H9 (cell line): ENCODE results near the gene MED13L. TPM values are rescaled to one million over a fixed set of nuclear protein-coding genes. Genes with fewer than 3 reads are reported as not detected.

Experiments used
- DNase-seq: peaks from one replicate; pipeline ENCODE4 v3.0.0-alpha.2; 2017
- H2AFZ ChIP-seq: one replicate; pipeline ENCODE4 v1.6.1; 2013; ENCODE audit warnings: mild to moderate bottlenecking, low read length, control low read depth, moderate library complexity
- H2AK5ac ChIP-seq: 2 replicates; pipeline ENCODE4 v1.6.1; 2013; ENCODE audit warnings: low read length, control low read depth, mixed read lengths; ENCODE audit not compliant: insufficient read length
- H2BK120ac ChIP-seq: one replicate; pipeline ENCODE4 v1.6.1; 2013; ENCODE audit warnings: low read depth, mild to moderate bottlenecking, low read length, control low read depth, inconsistent platforms; ENCODE audit not compliant: poor library complexity, severe bottlenecking
- H2BK12ac ChIP-seq: 2 replicates; pipeline ENCODE4 v1.6.1; 2013; ENCODE audit warnings: low read length, control low read depth, mixed read lengths, low read depth; ENCODE audit not compliant: insufficient read length
- H2BK15ac ChIP-seq: 2 replicates; pipeline ENCODE4 v1.6.1; 2013; ENCODE audit warnings: low read depth, low read length, control low read depth
- H2BK20ac ChIP-seq: one replicate; pipeline ENCODE4 v1.6.1; 2013; ENCODE audit warnings: low read depth, mild to moderate bottlenecking, low read length, control low read depth, inconsistent platforms; ENCODE audit not compliant: poor library complexity, severe bottlenecking
- H2BK5ac ChIP-seq: 2 replicates; pipeline ENCODE4 v1.6.1; 2013; ENCODE audit warnings: low read length, control low read depth, mixed read lengths; ENCODE audit not compliant: insufficient read length
- H3K14ac ChIP-seq: 2 replicates; pipeline ENCODE4 v1.6.1; 2013; ENCODE audit warnings: low read length, control low read depth; ENCODE audit not compliant: insufficient read depth
- H3K18ac ChIP-seq: 2 replicates; pipeline ENCODE4 v1.6.1; 2013; ENCODE audit warnings: low read depth, mild to moderate bottlenecking, mixed read lengths, low read length, control low read depth; ENCODE audit not compliant: insufficient read length
- H3K23ac ChIP-seq: 2 replicates; pipeline ENCODE4 v1.6.1; 2013; ENCODE audit warnings: low read length, control low read depth, mixed read lengths, low read depth; ENCODE audit not compliant: insufficient read length
- H3K23me2 ChIP-seq: 2 replicates; pipeline ENCODE4 v1.6.1; 2013; ENCODE audit warnings: low read depth, mild to moderate bottlenecking, mixed read lengths, low read length, control low read depth; ENCODE audit not compliant: insufficient read length, poor library complexity, severe bottlenecking
- H3K27ac ChIP-seq: 2 replicates; pipeline ENCODE4 v1.5.1; 2013; ENCODE audit warnings: low read length, control low read depth, mixed read lengths, low read depth; ENCODE audit not compliant: insufficient read length
- H3K27me3 ChIP-seq: 2 replicates; pipeline ENCODE4 v1.6.1; 2013; ENCODE audit warnings: low read length, control low read depth, inconsistent platforms; ENCODE audit not compliant: insufficient read depth
- H3K4ac ChIP-seq: 2 replicates; pipeline ENCODE4 v1.6.1; 2013; ENCODE audit warnings: low read depth, mild to moderate bottlenecking, control low read depth, inconsistent platforms, low read length, moderate library complexity
- H3K4me1 ChIP-seq: 2 replicates; pipeline ENCODE4 v1.6.1; 2013; ENCODE audit warnings: low read length, control low read depth, inconsistent platforms; ENCODE audit not compliant: insufficient read depth
- H3K4me2 ChIP-seq: 2 replicates; pipeline ENCODE4 v1.6.1; 2013; ENCODE audit warnings: low read length, control low read depth, mixed read lengths; ENCODE audit not compliant: insufficient read length, insufficient read depth
- H3K56ac ChIP-seq: 2 replicates; pipeline ENCODE4 v1.6.1; 2013; ENCODE audit warnings: low read depth, mild to moderate bottlenecking, mixed read lengths, low read length, control low read depth; ENCODE audit not compliant: insufficient read length
- H3K79me1 ChIP-seq: 2 replicates; pipeline ENCODE4 v1.6.1; 2013; ENCODE audit warnings: low read depth, mild to moderate bottlenecking, moderate library complexity, low read length, control low read depth, inconsistent platforms; ENCODE audit not compliant: insufficient read depth, poor library complexity, severe bottlenecking
- H3K79me2 ChIP-seq: 2 replicates; pipeline ENCODE4 v1.6.1; 2013; ENCODE audit warnings: low read length, control low read depth, inconsistent platforms; ENCODE audit not compliant: insufficient read depth
- H3K9ac ChIP-seq: 2 replicates; pipeline ENCODE4 v1.6.1; 2013; ENCODE audit warnings: low read length, control low read depth, mixed read lengths; ENCODE audit not compliant: insufficient read length; ENCODE audit errors: extremely low read depth
- H3K9me3 ChIP-seq: one replicate; pipeline ENCODE4 v1.6.1; 2013; ENCODE audit warnings: low read depth, low read length, inconsistent platforms; ENCODE audit not compliant: control insufficient read depth
- H3T11ph ChIP-seq: one replicate; pipeline ENCODE4 v1.6.1; 2013; ENCODE audit warnings: mild to moderate bottlenecking, low read length, control low read depth, inconsistent platforms
- H4K20me1 ChIP-seq: one replicate; pipeline ENCODE4 v1.6.1; 2013; ENCODE audit not compliant: control insufficient read depth, insufficient read length, insufficient read depth
- H4K5ac ChIP-seq: 2 replicates; pipeline ENCODE4 v1.6.1; 2013; ENCODE audit warnings: low read depth, mild to moderate bottlenecking, mixed read lengths, low read length, control low read depth; ENCODE audit not compliant: insufficient read length
- H4K8ac ChIP-seq: replicated peaks from 2 replicates; pipeline ENCODE4 v1.6.1; 2013; ENCODE audit warnings: low read length, control low read depth, mixed read lengths, low read depth; ENCODE audit not compliant: insufficient read length
- H4K91ac ChIP-seq: 2 replicates; pipeline ENCODE4 v1.6.1; 2013; ENCODE audit warnings: low read depth, mild to moderate bottlenecking, moderate library complexity, mixed read lengths, low read length, control low read depth; ENCODE audit not compliant: insufficient read length
- H3K27ac Mint-ChIP-seq, 3 experiments: 2 replicates in 2 of 3; 3 replicates in 1 of 3; pipeline ENCODE4 v1.8.0; 2020 to 2021; ENCODE audit warnings: mixed read lengths in 3 of 3, mild to moderate bottlenecking in 1 of 3, moderate library complexity in 1 of 3
- H3K27me3 Mint-ChIP-seq: 2 replicates; pipeline ENCODE4 v1.8.0; 2021; ENCODE audit warnings: low read depth, mild to moderate bottlenecking, moderate library complexity, mixed read lengths
- H3K36me3 Mint-ChIP-seq, 3 experiments: 2 replicates in 2 of 3; 3 replicates in 1 of 3; pipeline ENCODE4 v1.8.0; 2020 to 2021; ENCODE audit warnings: low read depth in 3 of 3, mixed read lengths in 3 of 3; ENCODE audit not compliant: insufficient read depth in 1 of 3
- H3K4me1 Mint-ChIP-seq, 2 experiments: 2 replicates each; pipeline ENCODE4 v1.8.0; 2020; ENCODE audit warnings: mixed read lengths in 2 of 2
- H3K4me3 Mint-ChIP-seq, 2 experiments: 2 replicates in 1 of 2; 3 replicates in 1 of 2; pipeline ENCODE4 v1.8.0; 2020 to 2021; ENCODE audit warnings: mild to moderate bottlenecking in 2 of 2, mixed read lengths in 2 of 2, moderate library complexity in 1 of 2
- H3K9me3 Mint-ChIP-seq, 2 experiments: 2 replicates in 1 of 2; 3 replicates in 1 of 2; pipeline ENCODE4 v1.8.0; 2020; ENCODE audit warnings: mild to moderate bottlenecking in 2 of 2, mixed read lengths in 2 of 2, moderate library complexity in 1 of 2
- WGBS: extraction: QIAGEN DNeasy Blood & Tissue Kit; methylation state at CpG from one replicate; pipeline ENCODE4 v1.1.7; 2013; ENCODE audit warnings: missing lambda C conversion rate, low lambda C conversion rate, mixed read lengths; ENCODE audit not compliant: insufficient read length; ENCODE audit errors: extremely low coverage; 5-methylcytosine and 5-hydroxymethylcytosine counted together
- total RNA-seq: library from RNA; stranded (reverse); gene quantifications from 2 replicates; pipeline ENCODE4 v1.2.1, GENCODE V29; 2021
- TF ChIP-seq, protein P1 (sequence below): fragments of 200-600 bp; sonication (generic); conservative IDR thresholded peaks from 3 replicates; pipeline ENCODE4 v1.8.0; 2021; ENCODE audit warnings: antibody characterized with exemption, mild to moderate bottlenecking

MED13L gene
- total RNA-seq, 1 experiment from 2014 or later: 52.4 TPM

DNA sequence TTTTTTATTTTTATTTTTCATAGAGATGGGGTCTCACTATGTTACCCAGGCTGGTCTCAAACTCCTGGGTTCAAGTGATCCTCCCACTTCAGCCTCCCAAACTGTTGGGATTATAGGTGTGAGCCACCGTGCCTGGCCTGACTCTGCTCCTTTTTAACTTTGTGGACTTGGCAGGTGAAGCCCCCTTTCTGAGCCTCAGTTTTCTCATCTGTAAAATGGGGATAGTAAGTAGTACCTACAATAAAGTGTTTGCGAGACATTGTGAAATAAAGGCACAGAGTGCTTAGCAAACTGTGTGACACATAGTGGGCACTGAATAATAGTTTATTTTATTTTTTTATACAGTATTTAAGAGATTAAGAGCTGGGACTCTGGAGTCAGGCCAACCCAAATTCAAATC is 21.1 kb upstream of the MED13L start:
- Histone ChIP-seq H4K5ac (no peak overlapping the region), H3T11ph (no peak overlapping the region), H4K8ac (no peak overlapping the region), H2AFZ (no peak overlapping the region), H2BK5ac (no peak overlapping the region), H3K18ac (no peak overlapping the region), H3K4me1 (peaks cover 3% of the 10 kb centered on the region; the same call in 1 of the 2 replicates), H3K14ac (no peak overlapping the region), H2BK20ac (no peak overlapping the region), H3K79me2 (no peaks in the 10 kb centered on the region), H2BK120ac (no peak overlapping the region), H2AK5ac (no peak overlapping the region), H3K4ac (no peak overlapping the region), H3K23ac (no peak overlapping the region), H3K9me3 (no peaks in the 10 kb centered on the region), H2BK12ac (no peak overlapping the region), H3K27ac (no peak overlapping the region), H3K4me2 (no peak overlapping the region), H3K56ac (no peak overlapping the region), H3K79me1 (no peaks in the 10 kb centered on the region), H2BK15ac (no peak overlapping the region), H3K9ac (no peak overlapping the region), H3K23me2 (no peaks in the 10 kb centered on the region), H4K91ac (no peak overlapping the region), H3K27me3 (no peaks in the 10 kb centered on the region), H4K20me1 (no peaks in the 10 kb centered on the region)
- DNase-seq: no peak
- WGBS: no CpG with 5 or more reads among the region's 2 CpGs
- Mint-ChIP-seq H3K4me3 (no peak overlapping the region), H3K27me3 (no peaks in the 10 kb centered on the region; the same call in 1 of the 2 replicates), H3K36me3 (no peaks in the 10 kb centered on the region), H3K27ac (no peak overlapping the region), H3K9me3 (peaks cover 0 to 4% of the 10 kb centered on the region in 2 experiments; a peak in 3 of 5 replicates), H3K4me1 (peaks cover 32 to 51% of the 10 kb centered on the region in 2 experiments)
- TF ChIP-seq, protein P1, sequence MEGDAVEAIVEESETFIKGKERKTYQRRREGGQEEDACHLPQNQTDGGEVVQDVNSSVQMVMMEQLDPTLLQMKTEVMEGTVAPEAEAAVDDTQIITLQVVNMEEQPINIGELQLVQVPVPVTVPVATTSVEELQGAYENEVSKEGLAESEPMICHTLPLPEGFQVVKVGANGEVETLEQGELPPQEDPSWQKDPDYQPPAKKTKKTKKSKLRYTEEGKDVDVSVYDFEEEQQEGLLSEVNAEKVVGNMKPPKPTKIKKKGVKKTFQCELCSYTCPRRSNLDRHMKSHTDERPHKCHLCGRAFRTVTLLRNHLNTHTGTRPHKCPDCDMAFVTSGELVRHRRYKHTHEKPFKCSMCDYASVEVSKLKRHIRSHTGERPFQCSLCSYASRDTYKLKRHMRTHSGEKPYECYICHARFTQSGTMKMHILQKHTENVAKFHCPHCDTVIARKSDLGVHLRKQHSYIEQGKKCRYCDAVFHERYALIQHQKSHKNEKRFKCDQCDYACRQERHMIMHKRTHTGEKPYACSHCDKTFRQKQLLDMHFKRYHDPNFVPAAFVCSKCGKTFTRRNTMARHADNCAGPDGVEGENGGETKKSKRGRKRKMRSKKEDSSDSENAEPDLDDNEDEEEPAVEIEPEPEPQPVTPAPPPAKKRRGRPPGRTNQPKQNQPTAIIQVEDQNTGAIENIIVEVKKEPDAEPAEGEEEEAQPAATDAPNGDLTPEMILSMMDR: no peak
